Measurements from ENCODE around the gene IQCK.

Gene IQCK

GRCh38 chr16:19890901-19891300, 172.8 kb downstream of the IQCK start:
- no peak for DNase-seq (ENCODE audit: low read depth)
- TF ChIP-seq CTCF (IDR thresholded peaks at IDR 0.05; ENCODE audit: insufficient read depth, low read depth, low read length, missing control alignments), result no peak

DNA sequence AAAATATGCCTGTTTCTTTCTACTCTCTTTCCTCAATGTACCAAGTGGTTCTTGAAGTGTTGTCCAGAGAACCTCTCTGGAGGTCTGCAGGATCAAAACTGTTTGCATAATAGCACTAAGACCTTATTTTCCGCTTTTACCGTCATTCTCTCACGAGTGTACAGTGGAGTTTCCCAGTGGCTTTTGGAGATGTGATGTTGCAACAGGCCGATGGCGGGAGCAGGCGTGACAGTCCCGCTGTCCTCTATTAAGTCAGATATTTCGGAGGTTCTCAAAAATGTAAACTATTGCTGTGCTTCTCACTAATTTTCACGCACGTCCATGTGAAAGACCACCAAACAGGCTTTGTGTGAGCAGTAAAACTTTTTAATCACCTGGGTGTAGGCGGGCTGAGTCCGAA, 174.8 kb downstream of the IQCK start:
- H3K4me3 ChIP-seq (ENCODE audit: low read length), result no peak overlapping the region
- TF ChIP-seq CTCF (IDR thresholded peaks at IDR 0.05; ENCODE audit: insufficient read depth, low read depth, low read length, missing control alignments), result no peak
- DNase-seq (ENCODE audit: low read depth), result no peak

More at GRCh38 chr16:19890901-19891300, 172.8 kb downstream of the IQCK start:
- H3K4me3 ChIP-seq (ENCODE audit: low read length), result no peak overlapping the region

DNA sequence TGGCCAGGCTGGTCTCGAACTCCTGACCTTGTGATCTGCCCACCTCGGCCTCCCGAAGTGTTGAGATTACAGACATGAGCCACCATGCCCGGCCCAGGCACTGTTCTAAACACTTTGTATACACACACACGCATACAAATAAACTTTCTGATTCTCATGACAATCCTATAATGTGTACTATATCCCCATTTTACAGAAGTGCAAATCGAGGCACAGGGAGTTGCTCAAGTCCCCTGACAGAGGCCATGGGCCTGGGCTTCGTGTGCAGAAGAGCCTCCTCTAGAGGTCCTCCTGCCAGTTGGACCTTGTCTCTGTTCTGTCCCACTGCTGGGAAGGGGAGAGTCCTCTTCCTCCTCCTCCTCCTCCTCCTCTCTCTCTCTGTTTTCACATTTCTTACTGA, 176.5 kb downstream of the IQCK start:
- no peak for TF ChIP-seq CTCF (IDR thresholded peaks at IDR 0.05; ENCODE audit: insufficient read depth, low read depth, low read length, missing control alignments)
- no peak for DNase-seq (ENCODE audit: low read depth)
- H3K4me3 ChIP-seq (ENCODE audit: low read length), result no peak overlapping the region

- DNase-seq (ENCODE audit: low read depth), result no peak
- no peak for TF ChIP-seq CTCF (IDR thresholded peaks at IDR 0.05; ENCODE audit: insufficient read depth, low read depth, low read length, missing control alignments)
- H3K4me3 ChIP-seq (ENCODE audit: low read length), result no peak overlapping the region
Observed at GRCh38 chr16:19896951-19897350, 178.9 kb downstream of the IQCK start.

DNA sequence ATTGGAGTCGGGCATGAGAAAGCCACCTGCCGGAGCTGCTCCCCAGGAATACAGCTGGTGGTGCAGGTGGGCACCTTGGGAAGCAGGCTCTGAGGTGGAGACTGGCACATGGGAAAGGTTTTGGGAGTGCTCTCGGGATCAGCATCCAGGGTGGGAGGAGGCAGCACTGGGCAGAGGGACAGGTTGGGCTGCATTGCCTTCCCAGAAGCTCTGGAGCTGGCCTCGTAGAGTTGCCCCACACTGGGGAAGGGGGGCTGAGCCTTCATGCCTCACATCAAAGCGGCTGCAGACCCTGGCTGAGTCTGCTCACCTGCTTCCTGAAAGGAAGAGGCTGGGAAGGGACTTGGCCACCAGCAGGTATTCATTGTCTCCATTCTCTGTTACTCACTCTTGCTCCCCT, 180.1 kb downstream of the IQCK start:
- H3K4me3 ChIP-seq (ENCODE audit: low read length), result no peak overlapping the region
- no peak for DNase-seq (ENCODE audit: low read depth)
- TF ChIP-seq CTCF (IDR thresholded peaks at IDR 0.05; ENCODE audit: insufficient read depth, low read depth, low read length, missing control alignments), result no peak

- H3K4me3 ChIP-seq (ENCODE audit: low read length), result no peak overlapping the region
- TF ChIP-seq CTCF (IDR thresholded peaks at IDR 0.05; ENCODE audit: insufficient read depth, low read depth, low read length, missing control alignments), result peak; percentile 83
- peak; percentile 62 for DNase-seq (ENCODE audit: low read depth)
Observed at GRCh38 chr16:19898924-19899604, 181.0 kb downstream of the IQCK start.

GRCh38 chr16:19899605-19899955, 181.5 kb downstream of the IQCK start:
- TF ChIP-seq CTCF (IDR thresholded peaks at IDR 0.05; ENCODE audit: insufficient read depth, low read depth, low read length, missing control alignments), result no peak
- no peak overlapping the region for H3K4me3 ChIP-seq (ENCODE audit: low read length)
- no peak for DNase-seq (ENCODE audit: low read depth)

Data from epithelial cell of esophagus (primary cell).